Right forelimb (tissue), 1 donor: ENCODE data around the gene TBK1.

ENCODE experiments used
- DNase-seq: peaks from one replicate; pipeline ENCODE4 v3.0.0-alpha.2; 2018

The TBK1 gene

GRCh38 chr12:64451687-64452558 is at the start of gene TBK1:
TBK1 (plus strand) TSS chr12:64452120; CDS start chr12:64455871, 3,751 bp downstream.
- peak; percentile 91 for DNase-seq

DNA sequence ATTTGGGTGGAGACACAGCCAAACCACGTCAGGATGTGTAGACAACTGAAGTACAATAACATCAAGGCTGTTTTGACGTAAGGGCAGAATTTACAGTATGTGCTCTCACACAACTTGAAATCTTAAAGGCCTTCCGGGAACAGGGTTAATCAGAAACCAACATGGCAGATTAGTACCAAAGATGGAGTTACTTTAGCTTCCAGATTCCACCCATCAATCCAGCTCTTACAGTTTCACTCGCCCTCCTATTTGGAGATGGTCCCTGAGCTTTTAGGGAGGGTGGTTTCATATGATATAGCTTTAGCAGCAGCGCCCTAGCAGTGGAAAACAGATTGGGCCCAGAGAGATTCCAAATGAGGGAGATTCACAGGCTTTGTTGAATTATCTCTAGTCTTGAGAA is 49.7 kb upstream of the TBK1 start:
- no peak for DNase-seq

- peak; percentile 96 for DNase-seq
These were observed 48.0 kb upstream of the TBK1 start, which contains the start of gene XPOT for GRCh38 chr12:64403707-64404469. XPOT (plus strand) TSS chr12:64404392; CDS start chr12:64410036, 5,644 bp downstream.

GRCh38 chr12:64404470-64405256 is 47.3 kb upstream of the TBK1 start:
- DNase-seq: no peak

DNA sequence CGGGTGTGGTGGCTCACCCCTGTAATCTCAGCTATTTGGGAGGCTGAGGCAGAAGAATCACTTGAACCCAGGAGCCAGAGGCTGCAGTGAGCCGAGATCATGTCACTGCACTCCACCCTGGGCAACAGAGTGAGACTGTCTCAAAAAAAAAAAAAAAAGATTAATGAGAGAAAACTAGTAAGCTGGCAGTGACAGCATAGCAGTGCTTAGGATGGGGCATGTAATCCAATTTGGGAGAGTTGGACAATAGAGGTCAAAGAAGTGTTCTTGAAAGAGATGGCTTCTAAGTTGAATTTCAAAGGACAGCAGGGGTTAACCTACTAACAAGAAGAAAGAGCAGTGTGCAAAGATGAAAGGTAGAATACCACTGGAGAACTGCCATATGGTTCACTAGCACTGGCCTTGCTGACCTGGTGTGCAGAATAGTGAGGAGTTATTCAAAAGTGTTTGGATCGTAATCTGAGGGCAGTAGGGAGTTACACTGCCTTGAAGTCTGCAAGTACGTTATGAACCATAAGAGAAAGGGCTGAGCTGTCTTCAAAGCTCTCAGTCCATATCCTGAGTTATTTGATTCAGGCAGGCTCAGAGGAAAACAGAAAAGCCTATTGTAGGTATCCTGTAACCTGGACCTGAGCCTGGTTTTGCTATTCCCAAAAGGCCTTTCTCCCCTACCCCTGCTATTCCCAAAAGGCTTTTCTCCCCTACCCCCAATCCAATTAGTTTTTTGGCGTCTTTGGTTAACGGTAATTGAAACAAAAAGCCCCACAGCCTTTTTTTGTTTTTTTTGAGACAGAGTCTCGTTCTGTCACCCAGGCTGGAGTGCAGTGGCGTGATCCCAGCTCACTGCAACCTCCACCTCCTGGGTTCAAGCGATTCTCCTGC is 44.3 kb upstream of the TBK1 start:
- DNase-seq: no peak

- no peak for DNase-seq
These were observed 40.5 kb upstream of the TBK1 start for GRCh38 chr12:64411427-64411826.

GRCh38 chr12:64412459-64412858 is 39.5 kb upstream of the TBK1 start:
- DNase-seq: no peak

GRCh38 chr12:64413884-64414283 is 38.0 kb upstream of the TBK1 start:
- DNase-seq: no peak

DNA sequence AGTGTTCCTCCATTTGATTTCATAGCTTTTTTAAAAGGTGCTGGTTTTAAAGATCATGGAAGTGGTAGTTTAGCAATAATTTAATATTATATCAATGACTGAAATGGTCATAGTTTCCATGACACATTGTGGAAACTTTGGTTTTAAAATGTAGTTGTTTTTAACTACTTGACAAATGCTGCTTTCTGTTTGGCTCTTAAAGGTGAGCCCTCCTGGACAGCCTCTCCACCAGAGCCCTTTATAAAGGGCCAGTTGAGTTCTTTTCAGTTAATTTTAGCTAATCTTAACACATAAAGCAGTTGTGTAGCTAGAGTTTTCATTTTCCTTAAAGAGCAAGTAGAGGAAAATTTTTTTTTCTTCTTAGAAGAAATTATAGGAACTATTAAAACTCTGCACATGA is 33.7 kb upstream of the TBK1 start:
- DNase-seq: no peak

DNA sequence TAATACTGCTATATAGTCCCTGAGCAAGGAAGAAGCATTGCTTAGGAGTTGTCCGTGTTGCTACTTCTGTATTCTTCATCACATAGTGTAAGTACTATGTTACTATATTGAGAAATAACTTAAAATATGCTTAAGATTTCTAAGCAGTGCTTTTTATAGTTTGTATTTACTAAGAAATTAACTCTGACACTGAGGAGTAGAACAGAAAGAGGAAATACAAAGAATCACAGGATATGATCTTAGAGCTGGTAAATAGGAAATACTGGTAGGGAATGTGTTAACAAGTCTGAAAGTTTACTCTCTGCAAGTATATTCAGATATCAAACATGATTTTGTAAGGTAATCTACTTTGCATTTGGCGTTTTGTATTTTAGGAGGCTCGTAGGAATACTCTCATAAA is 32.2 kb upstream of the TBK1 start:
- DNase-seq: no peak

GRCh38 chr12:64427988-64428387 is 23.9 kb upstream of the TBK1 start:
- DNase-seq: no peak

DNA sequence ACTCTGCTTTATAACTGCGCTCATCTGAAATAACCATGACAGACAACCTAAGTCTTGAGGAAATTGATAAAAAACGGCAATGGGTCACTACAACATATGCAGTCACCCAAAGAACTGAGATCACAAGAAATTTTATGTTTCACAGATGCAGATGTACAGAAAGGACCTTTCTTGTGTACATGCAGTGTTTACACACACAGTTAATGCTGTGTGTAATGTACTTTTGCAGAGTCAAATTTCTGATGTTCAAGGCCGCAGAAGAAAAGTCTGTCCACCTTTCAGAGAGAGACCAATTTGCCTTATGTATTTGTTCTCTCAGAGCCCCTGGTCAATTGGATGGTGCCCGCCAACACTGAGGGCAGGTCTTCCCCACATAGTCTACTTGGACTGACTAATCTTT is 23.0 kb upstream of the TBK1 start:
- no peak for DNase-seq

DNA sequence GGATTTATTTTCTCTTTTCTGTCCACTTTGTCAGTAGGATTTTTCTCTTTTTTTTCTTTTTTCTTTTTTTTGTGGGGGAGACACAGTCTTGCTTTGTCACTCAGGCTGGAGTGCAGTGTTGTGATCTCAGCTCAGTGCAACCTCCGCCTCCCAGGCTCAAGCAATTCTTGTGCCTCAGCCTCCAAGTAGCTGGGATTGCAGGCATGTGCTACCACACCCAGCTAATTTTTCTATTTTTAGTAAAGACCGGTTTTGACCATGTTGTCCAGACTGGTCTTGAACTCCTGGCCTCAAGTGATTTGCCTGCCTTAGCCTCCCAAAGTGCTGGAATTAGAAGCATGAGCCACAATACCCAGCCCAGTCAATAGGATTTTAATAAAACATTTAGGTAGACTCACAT is 21.0 kb upstream of the TBK1 start:
- DNase-seq: no peak

- no peak for DNase-seq
These were observed 20.1 kb upstream of the TBK1 start for GRCh38 chr12:64431791-64432190.

GRCh38 chr12:64433915-64434314 is 18.0 kb upstream of the TBK1 start:
- no peak for DNase-seq

DNA sequence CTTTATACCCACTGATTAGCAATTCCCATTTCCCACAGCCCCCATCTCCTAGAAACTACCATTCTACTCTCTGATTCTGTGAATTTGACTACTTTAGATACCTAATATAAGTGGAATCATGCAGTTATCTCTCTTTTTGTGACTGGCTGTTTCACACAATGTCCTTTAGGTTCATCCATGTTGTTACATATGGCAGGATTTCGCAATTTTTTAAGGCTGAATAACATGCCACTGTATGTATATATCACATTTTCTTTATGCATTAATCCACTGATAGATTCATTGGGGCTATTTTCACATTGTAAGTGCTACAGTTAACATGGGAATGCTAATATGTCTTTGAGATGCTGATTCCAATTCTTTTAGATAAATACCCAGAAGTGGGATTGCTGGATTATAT is 11.8 kb upstream of the TBK1 start:
- DNase-seq: no peak

DNA sequence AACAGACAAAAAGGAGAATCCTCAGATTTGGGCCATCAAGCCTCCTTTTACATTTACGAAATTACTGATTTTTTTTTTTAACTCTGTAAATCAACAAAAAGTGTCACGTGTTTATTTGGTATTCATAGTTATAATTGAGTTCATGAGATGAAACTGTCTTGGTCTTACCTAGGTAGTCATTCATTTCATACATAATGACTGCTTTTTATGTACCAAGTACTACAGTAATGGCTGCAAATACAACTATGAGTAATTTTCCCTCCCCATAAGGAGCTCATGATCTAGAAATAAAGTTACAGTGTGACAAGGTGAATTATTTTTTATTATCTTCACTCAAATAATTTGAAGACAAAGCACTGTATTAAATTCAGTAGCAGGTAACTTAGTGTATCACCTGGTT is 6.4 kb upstream of the TBK1 start:
- DNase-seq: no peak

DNA sequence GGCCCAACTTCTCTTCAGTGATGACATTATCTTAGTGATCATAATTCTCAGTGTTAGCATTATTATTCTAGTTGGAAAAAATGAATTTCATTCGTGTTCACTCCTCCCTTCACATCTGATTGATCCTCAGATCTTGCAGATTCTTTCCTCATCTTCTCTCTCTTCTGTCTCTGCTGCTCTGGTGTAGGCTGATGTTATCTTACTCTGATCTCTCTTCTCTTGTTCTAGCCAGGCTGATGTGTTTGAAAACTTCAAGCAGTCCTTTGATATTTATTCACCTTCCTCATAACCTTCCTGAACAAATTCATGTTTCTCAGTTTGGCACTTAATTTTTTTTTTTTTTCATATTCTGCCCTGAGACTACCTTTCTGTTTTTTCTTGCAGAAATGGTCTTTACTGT is 5.6 kb upstream of the TBK1 start:
- DNase-seq: no peak

DNA sequence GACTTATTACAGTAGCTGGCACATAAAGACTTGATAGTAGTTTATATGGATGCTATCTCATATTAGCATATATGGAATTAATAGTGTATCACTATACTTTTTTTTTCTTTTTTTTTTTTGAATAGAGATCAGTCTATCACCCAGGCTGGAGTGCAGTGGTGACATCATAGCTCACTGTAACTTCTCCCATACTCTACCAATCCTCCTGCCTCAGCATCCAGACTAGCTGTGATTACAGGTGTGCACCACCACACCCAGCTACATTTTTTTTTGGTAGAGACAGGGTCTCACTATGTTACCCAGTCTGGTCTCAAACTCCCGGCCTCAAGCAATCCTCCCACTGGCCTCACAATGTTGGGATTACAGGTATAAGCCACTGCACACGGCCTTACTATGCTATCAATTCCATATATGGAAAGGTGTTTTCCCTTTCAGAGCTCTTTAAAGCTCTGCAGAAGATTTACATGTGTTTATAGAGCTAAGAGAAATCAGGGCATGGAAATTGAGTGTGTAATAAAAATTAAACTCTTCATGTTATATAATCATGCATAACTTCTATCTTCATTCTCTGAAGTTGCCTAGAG is 1.8 kb upstream of the TBK1 start:
- no peak for DNase-seq

DNA sequence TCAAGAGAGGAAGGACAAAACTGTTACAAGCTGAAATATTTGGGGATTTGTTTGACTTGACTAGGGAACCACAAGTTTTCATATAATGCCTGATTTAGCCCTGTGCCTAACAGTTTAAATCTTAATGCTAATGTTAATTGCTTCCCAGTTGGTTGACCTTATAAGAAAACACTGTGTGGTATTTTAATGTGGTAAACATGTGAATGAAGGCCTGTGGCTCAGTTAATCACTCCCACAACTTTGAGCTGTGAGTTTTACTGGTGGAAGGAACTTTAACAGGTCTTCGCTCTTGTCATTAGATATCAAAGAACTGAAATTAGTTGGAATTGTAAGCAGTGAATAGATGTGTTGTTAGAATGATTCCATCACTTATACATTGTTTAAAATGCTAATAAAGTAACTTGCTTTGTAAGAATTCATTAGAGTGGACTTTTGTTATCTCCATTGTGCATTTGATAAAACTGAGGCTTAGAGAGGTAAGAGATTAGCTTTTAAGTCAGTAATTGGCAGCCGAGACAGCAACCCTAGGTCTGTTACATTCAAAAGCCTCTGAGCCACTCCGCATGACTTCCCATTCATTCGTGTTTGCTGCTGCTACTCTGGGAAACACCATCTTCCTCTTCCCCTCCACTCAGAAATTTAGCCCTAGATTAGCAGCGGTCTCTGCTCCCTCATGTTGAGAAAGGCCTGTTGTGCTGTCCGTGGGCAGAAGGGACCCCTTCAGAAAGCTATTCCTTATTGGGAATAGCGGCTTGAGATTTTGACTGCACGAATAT is 1.0 kb upstream of the TBK1 start:
- no peak for DNase-seq
